AML-193 (cell line): Measurements from ENCODE around the gene IPO5.

Source experiments
- DNase-seq, 2 experiments: peaks; one replicate each; lab custom pipeline; 2025; lab: John Stamatoyannopoulos, UW

The IPO5 gene

DNA sequence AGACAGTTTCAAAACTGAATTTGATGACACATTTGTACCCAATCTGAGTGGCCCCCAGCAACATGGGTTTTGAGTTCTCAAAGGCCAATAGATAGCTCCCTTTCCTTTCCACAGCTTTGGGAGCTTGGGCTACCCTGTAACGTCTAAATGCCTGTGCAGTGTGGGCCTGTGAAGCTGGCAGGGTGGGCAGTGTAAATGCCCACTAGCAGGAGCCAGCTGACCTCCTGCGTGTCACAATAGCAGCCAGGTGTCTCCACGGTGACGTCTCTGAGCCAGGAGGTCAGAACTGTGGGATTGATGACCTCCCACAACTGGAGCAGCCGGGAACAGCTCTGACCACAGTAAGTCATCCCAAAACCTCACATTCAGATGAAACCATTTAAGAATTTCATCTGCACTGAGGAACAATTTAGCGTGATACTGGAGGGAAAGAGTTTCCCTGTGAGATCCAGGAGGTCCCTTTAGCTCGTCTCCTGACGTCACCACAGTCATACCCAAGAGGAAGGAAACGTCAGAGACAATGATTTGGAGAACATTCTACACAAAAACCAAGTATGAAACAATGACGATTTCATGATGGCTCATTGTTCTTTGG, at the start of gene IPO5:
Gene IPO5, plus strand, starts transcription at position 300 of the 595 bp plus-strand sequence. CDS start 23,022 bp downstream, outside the sequence.
- no peak for DNase-seq

DNA sequence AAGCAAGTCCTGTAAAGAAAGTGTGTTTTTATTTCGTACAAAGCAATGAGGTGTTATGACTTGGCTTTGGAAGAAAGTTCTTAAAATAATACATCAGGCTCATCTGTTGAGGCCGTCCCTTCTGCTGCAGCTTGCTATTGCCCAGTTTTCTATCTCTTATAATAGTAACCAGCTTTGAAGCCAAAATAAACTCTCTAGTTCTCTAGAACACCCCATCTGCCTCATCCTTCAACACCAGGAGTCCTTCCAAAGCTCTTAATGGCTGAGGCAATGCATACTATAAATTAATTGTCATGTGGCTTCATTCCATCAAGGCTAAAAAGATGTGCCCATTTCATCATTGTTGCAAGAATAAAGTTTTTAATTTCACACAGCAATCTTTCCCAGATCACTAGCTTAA, 49.4 kb upstream of the IPO5 start:
- DNase-seq: no peak

DNA sequence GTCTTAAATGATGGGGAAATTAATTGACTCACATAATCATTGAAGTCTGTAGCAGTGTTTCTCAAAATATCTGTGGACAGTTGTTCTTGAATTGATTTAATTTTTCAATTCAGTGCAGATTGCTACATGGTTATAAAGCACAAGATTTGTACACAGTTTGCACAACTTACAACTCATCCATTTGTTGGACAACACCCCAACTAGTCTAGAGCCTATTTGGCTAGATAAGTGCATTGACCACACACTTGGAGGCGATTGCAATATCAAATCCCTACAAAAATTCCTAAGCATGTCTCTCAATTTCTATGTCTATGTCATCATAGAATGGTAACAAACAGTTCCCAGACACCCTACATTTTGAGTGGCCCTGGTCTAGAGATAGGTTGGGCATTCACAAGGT, 48.0 kb upstream of the IPO5 start:
- no peak for DNase-seq

DNA sequence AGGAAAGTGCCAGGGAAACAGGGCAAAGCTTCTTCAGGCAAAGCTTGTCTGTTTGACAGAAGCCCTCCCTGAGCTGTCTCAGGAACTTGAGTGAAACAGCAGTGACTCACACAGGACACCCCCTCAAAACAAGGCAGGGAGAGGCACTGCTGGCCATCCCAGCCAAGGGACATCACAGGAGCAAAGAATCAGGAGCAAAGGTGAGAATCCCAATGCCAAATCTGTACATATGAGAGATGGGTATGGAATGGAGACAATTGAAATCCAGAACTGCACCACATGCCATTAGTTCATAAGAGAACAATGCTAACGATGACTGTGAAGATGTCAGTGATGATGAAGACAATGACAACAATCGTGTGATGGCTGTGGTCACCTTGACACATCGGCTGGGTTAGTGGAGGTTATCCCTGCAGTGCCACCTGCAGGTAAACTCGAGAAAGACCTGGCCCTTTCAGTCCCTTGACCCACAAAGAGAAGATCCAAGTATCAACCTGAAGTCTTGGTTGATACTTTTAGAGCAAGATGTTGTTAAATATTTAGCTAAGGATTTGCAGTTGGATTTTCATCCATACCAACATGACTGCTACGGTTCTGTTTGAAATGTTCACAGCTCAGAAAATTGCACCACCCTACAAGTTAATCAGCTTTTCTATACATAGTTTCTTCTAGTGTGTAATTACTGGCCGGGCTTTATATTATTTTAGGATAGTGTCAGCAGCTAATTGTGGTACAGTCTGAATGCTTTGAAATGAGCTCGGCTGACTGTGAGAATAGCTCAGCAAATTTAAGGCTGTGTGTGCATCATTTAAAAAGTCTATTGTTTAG, 42.0 kb upstream of the IPO5 start:
- peak in 1 of 2 experiments; percentile 2 for DNase-seq

DNA sequence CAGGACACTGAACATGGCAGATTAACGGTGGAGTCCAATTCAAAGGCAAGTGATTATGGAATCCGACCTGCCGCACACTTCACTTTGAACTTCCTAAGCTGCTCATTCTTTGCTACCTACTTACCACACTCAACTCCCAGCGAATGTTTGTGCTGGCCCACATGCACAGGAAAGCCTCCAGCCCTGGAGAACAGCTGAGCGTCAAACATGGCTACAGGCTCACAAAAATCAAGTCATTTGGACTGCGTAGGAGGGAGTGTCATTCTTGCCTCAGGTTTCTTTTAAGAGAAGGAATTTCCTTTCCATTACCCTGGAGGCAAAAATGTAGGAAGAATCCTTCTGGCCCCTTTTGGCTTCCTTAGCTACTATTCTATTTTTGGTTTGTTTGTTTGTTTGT, 41.3 kb upstream of the IPO5 start:
- no peak for DNase-seq

DNA sequence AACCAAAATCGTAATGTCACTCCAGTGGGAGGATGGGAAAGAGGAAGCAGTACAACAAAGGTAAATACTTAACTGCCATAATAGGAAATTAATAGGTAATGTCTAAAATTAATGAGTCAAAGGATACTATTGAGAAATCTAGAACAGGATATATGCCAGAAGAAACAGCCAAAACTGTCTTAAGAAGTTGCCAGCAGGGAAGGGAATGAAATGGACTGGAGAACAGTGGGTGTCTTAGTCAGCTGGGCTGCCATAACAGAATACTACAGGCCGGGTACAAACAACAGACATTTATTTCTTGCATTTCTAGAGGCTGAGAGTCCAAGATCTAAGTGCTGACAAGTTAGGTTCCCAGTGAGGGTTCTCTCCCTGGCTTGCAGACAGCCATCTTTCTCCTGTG, 40.3 kb upstream of the IPO5 start:
- DNase-seq: no peak

DNA sequence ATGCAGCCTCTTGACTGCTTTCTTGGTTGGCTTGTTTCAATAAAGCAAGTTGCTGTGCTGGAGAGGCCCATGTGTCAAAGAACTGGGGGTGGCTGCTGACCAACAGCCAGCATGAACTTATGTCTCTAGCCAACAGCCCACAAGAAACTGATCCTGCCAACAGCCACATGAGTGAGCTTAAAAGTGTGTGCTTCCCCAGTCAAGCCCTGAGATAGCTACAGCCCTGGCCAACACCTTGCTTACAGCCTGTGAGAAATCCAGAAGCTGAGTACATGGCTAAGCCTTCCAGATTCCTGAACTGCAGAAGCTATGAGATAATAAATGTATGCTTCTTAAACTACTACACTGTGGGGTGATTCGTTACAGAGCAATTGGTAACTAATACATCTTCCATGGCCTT, 38.9 kb upstream of the IPO5 start:
- no peak for DNase-seq

DNA sequence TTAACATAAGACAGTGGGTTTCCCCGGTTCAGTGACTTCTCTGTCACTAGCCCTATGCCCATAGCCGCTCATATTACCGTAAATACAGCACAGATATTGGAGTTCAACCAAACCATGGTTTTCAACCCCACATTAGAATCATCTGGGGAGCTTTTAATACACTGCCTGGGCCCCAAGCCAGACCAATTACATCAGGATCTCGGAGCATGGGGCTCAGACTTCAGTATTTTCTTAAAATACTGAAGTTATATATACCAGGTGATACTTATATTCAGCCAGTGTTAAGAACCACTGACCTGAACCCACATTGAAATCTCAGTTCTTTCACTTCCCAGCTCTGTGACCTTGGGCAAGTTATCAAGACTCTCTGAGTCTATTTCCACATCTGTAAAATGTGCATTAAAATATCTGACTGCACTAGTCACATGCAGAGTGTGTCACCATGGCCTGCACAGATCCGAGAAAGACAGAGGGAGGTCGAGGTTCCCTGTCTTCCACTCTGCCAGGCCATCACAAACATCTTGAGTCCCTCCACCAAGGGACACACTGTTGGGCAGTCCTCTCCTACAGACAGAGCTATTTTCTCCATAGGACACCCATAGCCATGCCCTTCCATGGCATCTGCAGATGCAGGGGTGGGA, 32.2 kb upstream of the IPO5 start:
- no peak for DNase-seq

DNA sequence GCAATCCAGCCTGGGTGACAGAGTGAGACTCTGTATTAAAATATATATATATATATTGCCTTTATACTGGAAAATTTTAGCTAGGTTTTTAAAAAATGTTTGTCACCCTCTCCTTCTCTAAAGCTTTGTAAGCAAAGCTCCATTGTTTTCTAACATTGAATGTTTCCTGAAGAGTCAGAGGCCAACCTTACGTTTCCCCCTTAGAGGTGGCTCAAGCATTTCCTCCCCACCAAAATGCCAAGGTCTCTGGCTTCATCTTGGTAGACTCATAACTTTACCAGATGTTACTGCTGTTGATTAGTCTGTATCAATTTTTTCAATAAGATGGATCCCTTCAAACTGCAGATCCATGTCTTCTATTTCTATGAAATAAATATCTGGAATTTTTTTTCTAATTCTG, 25.2 kb upstream of the IPO5 start:
- DNase-seq: no peak

DNA sequence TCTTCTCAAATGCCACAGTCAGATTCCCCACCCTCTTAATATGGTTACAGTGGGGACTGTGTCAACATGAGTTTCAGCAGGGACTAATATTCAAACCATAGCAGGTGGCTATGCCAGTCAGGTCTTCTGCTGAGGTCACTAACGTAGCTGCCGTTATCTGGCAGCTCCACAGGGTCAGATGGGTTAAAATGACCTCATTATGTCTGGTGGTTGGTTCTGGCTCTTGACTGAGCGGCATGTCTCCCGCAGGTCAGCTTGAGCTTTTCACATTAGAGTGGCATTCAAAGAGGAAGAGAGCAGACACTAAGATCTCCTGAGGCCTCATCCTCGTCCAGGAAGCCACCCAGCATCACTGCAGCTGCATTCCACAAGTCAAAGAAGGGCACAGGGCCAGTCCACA, 21.4 kb upstream of the IPO5 start:
- no peak for DNase-seq

DNA sequence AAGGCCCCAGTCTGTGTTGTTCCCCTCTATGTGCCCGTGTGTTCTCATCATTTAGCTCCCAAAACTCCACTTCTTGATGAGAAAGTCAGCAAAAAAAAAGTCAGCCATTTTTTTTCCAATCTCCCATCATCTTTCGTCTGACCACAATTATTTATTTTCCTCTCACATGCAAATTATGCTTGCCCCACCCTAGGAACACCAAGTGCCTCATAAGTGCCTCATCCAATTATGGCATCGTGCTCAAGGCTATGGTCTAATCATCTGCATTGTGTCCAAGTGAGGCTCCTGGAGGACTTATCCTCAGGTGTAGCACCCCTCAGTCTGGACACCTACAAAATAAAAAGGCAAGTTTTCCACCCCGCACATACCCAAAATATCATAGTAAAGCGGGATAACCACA, 20.8 kb upstream of the IPO5 start:
- DNase-seq: no peak

DNA sequence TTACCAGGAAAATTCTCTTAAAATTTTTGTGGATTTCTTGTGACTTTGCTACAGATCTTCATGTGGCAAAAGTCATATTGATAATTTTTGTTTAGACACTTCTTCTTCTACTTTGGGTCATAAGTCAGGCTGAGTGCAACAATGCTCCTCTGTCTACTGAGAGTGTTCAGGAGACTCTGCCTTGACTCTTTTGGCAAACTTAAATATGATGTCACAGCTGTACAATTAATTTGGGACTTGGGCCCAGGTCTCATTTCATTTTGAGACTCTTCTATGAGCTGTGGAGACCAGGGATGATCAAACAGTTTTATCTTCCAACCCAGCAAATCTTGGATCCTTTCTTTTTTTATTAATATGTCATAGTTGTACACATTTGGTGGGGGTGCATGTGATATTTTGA, 19.7 kb upstream of the IPO5 start:
- DNase-seq: no peak

DNA sequence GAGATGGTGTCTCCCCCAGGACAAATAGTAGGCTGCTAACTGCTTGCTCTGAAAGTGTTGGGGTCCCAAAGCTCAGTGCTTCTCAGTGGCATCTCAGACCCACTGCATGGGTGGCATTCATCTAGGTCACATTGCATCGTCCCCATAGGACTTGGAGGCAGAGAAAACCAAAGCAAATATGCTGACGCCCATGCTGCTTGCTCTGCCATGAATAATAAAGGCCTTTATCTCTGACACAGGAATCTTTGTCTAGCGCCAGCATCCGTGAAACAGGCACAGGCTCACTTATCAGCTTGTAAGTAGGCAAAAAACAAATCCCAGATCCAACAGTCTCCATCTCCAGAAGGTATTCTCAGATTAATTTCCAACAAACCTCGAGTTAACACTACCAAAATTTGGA, 18.9 kb upstream of the IPO5 start:
- DNase-seq: no peak

DNA sequence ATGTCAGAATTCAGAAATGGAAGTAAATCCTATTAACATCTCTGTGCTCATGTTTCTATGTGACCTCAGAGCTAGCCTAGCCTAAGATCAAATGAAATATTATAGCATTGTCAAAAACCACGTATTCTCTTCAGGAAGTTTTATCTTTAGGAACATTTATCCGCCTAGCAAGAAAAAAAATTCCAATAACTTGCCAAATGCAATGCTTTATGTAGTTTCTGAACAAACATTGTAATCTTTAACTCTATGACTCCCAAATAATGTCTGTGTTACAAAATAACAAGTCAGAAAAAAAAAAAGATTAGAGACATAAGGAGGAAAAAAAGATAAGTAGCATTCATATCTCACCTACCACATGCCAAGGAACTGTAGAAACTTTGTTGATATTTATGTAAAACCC, 18.4 kb upstream of the IPO5 start:
- DNase-seq: no peak

DNA sequence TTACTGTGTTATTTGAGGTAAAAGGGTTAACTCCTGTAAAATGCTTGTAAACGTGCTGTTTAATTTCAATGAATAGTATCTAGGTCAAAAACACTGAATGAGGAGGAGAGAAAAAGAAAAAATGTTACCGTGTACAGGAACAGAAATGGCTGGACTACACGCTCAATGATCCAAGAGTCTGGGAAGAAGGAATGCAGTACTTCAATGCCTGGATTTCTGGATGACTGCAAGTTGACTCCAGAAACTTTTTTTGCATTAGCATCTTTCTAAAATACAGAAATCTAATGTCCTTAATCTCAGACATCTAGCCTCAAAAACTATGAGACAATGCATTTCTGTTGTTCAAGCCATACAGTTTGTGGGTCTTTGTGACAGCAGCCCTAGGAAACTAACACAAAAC, 17.4 kb upstream of the IPO5 start:
- no peak for DNase-seq

DNA sequence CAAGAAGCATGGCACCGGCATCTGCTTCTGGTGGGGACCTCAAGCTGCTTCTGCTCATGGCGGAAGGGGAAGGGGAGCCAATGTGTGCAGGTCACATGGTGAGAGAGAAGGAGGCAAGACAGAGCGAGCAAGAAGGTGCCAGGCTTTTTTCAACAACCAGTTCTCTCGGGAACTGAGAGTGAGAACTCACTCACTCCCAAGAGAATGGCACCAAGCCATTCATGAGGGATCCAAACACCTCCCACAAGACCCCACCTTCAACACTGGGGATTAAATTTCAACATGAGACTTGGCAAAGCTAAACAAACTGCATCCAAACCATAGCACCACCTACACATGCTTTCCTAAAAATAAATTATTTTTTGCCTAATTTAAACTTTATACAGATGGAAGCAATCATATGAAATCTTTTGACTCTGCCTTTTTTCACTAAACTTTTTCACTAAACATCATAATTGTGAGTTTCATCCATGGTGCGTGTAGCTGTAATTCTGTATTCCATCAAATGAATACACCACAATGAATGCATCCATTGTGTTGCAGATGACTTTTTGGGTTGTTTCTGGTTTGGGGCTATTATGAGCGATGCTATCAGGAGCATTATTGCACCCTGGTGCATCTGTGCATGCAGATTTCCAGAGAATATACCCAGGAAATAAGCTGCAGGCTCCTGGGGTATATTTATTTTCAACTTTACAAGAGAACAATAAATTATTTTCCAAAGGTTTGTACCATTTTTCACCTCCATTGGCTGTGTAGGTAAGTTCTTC, 14.6 kb upstream of the IPO5 start:
- no peak for DNase-seq

DNA sequence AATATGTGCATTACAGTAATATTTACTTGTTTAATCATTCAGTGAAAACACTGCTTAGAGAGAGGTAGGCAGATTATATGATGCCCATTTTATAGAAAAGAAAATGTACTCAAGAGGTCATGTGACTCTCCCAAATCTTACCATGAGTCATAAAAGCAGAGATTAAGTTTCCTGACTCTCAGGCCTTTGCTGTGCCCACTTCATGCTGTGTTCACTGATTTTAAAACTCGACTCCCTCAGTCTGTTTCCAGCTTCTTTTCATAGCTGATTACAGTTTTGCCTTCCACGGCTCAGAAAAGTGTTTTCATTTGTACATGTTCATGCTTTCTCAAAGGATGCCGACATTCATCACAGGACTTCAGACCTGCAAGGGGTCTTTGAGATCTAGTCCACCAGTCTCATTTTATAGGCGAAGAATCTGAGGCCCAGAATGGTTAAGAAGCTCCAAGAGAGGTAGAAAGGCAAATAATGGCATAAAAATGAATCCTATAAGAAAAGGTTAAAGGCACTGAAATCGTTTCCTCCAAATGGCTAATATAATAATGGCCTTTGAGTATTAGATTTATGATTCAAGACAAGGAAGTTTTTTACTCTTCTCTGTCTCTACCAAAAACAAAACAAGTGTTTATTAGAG, 9.0 kb upstream of the IPO5 start:
- DNase-seq: no peak

DNA sequence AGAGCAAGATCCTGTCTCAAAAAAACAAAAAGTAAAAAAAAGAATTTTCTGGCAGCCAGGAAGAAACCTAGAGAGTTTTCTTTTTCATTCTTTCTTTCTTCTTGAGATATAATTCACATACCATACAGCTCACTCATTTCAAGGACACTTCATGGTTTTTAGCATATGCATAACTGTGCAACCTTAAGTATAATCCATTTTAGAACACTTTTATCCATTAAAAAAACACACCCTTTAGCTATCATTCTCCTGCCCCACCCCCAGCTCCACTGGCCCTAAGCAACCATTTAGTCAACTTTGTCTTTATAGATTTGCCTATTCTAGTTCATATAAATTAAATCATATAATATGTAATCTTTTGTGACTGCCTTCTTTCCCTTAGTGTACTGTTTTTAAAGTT, 8.1 kb upstream of the IPO5 start:
- no peak for DNase-seq

DNA sequence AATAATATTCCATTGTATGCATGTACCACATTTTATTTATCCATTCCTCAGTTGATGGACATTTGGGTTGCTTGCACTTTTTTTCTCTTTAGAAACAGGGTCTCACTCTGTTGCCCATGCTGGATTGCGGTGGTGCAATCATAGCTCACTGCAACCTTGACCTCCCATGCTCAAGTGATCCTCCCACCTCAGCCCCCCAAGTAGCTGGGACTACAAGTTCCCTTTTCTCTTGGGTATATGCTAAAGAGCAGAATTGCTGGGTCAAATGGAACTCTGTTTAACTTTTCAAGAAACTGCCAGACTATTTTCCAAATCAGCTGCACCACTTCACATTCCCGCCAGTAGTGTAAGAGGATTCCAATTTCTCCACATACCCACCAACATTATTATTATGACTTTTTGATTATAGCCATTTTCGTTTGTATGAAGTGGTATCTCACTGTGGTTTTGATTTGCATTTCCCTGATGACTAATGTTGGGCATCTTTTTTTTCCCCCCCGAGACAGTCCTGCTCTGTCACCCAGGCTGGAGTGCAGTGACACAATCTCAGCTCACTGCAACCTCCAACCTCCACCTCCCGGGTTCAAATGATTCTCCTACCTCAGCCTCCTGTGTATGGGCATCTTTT, 7.6 kb upstream of the IPO5 start:
- DNase-seq: no peak

DNA sequence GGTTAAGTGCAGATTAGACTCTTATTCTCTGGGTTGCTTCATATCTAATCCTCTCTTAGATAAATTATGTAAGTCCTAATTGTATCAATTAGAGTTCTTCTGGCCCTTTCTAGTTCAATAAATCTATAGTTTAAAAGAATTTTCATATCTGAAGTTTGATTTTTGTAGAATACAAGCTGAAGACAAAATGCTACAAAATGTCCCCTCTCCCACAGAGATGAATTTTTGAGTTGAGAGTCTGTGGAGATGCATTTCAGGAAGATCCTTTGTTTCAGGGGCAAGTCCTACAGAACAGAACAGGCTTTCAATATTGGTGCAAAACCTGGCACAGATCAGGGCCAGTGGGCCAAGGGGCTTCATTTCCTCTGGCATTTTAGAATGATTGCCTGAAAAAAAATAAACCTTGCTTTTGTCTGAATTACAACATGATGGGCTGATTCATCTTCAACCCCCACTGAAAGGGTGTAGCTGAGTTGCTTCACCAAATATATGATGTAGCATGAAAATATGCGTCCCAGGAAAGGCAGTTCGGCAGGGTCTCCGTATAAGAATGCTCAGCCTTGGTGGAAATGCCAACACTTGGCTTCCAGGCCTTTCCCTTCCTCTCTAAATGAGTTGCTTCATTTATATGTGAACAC, 6.4 kb upstream of the IPO5 start:
- no peak for DNase-seq

DNA sequence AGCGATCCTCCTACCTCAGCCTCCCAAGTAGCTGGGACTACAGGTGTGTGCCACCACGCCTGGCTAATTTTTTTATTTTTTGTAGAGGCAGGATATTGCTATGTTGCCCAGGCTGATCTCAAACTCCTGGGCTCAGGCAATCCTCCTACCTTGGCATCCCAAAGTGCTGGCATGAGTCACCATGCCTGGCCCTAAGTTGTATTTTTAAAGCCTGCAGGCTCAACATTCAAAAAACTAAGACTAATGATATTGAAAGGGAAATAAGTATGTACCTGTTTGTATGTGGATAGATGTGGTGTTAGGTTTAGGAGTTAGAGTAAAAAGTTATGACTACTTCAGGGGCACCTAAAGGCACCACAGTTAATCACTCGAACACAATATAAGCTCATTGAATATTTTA, 5.4 kb upstream of the IPO5 start:
- DNase-seq: no peak
